NCI-H2107 (cell line): ENCODE results near the gene MIEF1.

ENCODE experiments used
- DNase-seq: peaks from one replicate; lab custom pipeline; 2025; lab: John Stamatoyannopoulos, UW

MIEF1 gene

DNA sequence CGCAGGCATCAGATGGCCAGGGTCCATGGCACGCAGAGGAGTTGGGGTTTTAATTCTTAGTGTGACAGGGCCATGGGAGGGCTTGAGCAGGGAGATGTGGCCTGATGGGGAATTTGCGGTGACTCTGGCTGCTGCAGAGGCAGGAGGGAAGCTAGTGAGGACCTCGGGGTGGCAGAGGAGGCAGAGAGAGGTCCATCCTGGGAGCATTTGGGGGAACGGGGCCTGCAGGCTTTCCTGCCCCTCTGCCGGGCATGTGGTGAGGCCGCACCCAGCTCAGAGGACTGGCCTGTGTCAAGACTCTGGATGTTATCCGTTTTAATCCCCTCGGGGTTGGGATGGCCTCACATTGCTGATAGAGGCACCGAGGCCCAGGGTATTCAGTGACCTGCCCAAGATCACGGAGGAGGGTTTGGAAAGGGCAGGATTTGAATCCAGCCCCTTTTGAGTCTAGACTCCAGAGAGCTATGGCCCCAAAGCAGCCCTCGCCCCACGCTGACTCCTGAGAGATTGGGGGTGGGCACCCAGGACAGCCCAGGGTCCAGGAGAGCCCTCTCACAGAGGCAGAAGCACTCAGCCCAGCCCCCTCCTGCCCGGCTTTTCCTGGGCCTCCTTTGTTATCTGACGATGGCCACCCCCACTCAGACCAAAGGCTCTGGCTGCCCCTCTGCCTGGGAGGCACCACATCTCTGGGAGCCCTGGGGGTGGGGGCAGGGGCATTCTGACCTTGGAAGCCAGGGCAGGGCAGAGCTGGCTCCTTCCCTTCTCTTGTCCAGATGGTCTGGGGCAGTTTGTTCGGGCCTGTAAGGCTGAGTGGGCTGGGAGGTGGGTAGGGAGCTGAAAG is 31.4 kb upstream of the MIEF1 start:
- no peak for DNase-seq

DNA sequence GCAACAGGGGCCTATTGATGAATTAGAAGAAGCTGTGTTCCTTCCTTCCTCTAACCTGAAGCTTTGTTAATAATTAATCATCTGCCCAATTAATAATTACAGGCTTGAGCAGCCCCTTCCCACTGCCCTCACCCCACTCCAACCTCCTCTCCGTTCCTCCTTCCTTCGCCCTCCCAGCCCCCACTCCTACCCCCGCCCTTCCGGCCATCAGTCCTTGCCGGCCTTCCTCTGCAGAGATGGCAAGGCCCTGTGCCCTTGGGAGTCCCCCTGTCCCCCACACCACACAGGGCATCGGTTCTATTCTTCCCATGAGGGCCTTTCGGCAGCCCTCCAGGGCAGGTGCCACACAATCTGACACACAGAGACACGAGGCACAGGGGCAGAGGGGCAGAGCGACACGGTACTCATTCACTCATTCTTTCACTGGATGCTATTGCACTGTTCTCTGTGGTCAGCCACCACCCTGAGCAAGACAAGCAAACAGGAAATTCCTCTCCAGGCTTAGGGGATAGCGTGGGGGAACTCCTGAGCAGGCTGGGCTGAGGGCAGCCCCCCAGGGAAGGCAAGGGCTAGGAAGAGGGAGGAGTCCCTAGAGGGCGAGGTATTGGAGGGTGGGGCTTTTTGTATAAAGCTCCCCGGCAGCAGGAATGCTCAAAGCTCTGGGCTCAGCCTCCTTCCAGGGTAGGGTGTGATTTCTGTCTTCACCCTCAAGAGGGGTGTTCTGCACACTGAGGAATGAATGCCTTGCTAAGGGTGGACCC is 30.5 kb upstream of the MIEF1 start:
- DNase-seq: no peak

DNA sequence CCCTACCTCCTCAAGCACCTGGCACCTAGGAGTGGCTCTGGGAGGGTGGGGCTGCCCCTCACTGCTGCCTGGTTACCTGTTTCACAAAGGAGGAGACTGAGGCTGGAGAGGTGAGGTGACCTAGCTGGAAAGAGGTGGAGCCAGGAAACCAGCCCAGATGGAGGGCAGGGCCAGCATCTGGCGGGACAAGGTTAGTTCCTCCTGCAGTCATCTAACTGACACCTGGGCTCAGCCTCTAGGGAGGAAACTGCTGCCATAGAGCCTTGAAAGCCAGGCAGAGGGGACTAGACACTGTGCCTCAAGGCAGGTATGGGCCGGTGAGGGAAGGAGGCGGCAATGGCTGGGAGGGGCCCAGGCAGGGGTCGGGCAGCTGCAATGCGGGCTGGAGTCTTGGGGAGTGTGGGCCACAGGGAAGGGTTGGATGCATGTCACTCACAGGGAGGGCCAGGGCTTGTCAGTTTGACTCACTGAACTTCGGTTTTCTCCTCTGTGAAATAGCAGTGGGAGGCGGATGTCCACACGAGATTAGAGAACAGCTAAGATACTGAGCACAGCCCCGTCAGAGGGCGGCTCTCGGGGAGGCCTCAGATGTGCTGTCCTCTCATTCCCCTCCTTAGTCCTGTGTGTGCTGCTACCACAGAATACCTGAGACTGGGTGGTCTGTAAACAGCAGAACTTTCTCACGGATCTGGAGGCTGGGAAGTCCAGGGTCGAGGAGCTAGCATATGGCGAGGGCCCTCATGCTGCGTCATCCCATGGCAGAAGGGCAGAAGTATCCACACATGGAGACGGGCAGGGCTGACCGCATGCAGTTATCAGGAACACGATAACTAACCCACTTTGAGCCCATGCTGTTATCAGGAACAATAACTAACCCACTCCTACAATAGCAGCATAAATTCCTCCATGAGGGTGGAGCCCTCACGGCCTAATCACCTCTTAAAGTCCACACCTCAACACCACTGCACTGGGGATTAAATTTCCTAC is 29.2 kb upstream of the MIEF1 start:
- no peak for DNase-seq

DNA sequence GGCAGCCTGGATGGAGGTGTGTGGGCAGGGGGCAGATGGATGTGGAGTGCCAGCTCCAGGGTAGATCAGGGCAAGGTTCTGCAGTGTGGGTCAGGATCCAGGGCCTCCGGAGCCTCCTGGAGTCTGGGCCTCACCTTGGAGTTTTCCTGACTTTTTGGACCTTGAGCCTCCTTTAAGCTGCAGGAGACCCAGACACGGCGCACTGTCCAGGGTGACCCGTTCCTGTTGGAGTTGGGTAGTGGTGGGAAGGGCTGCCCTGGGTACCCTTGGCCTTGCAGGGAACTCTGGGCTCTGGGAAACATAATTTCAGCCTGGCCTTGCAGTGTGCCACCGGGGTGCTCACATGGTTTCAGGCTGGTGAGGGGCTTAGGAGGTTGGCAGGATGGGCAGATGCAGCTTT is 28.2 kb upstream of the MIEF1 start:
- DNase-seq: no peak

DNA sequence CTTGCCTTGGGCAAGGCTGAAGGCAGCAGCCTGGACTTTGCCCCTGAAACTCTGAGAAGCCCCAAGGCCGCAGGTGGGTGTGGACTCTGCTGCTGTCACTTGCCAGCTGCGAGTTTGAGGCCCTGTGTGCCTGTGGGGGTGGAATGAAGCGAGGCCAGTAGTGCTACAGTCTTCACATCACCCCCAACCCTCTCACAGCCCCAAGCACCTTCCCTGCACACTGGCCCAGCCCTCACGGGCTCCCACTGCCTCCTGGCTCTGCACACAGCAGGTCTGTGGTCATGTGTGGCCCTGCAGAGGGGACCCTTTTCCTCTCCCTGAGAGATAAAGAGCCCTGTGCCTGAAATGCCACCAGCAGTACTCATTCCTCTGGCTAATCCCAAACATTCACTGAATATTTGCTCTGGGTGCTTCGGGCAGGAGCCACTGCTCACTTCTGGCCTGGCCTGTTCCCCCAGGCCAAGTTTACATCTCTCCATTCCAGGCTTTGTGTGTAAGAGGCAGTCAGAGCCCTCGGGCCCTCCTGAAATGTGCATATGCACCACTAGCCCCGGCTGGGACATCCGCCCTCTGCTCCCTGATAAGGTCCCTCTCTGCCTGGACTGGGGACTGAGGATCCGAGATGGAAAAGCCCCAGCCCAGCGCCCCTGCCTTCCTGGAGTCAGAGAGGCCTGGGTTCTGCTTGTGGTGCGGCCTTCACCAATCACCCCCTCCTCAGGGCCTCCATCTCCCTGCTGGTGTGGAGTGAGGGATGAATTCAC is 27.6 kb upstream of the MIEF1 start:
- no peak for DNase-seq

DNA sequence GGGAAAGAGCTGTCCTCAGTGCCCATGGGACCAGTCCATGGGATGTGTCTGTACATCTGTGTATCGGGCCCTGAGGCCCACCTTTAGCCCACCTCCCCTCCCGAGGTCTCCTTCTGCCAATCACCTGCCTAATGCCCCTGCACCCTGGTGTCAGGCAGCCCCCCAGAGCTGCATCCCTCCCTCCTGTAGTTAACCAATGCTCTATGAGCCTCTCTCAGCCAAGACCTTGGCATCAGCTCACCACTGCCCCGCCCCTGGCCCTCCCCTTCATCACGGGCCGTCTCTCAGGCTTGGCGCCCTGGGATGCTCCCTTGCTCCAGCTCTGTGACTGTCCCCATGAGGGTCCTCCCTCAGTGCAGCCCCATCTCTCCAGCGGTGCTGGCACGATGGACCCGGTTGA is 26.8 kb upstream of the MIEF1 start:
- no peak for DNase-seq

DNA sequence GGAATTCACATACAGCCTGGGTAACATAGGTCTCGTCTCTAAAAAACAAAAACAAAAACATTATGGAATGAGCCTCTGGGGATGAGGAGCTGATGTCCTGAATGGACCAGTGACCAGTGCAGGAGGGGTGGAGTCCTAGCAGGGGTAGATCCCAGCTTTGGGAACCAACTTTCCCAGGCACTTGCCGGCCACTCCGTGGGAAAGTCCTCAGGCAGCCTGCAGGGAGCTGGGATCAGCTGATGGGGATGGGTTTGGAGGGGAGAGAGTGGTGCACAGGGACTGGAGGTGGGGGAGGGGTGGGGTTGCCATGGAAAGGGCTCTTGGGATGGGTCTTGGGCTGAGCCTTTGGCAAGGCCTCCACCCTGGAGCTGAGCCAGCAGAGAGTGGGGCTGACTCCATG is 26.2 kb upstream of the MIEF1 start:
- DNase-seq: no peak

DNA sequence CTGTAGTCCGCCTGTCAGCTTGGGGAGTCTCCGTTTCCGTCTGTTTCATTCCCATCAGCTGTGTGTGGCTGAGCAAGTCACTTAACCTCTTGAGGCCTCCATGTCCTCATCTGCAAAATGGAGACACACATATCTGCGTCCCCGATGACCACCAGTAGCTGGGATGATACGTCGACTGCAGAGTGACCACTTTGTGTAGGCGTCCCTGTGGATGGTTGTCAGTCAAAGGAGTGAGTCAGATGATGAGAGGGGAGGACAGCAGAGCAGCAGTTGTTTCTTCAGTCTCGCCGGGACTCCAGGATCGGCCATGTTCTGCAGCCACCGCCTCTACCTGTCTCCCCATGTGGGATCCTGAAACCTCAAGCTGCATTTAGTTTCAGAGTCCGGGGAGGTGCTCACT is 25.4 kb upstream of the MIEF1 start:
- no peak for DNase-seq

DNA sequence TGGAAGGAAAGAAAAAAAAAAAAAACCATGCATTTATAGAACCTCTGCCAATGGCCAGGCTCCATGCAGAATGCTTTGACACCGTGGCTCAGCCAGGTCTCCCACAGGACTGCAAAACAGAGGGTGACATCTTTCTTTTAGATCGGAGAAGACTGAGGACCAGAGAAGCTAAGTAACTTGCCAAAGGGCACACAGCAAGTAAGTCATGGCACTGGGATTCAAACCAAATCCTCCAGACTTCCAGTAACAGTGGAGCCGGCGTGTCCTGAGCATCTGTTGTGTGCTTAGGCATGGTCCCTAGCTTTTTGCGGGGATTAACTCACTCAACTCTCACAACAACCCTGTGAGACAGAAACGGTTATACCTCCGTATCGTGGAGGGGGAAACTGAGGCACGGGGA is 24.5 kb upstream of the MIEF1 start:
- DNase-seq: no peak

DNA sequence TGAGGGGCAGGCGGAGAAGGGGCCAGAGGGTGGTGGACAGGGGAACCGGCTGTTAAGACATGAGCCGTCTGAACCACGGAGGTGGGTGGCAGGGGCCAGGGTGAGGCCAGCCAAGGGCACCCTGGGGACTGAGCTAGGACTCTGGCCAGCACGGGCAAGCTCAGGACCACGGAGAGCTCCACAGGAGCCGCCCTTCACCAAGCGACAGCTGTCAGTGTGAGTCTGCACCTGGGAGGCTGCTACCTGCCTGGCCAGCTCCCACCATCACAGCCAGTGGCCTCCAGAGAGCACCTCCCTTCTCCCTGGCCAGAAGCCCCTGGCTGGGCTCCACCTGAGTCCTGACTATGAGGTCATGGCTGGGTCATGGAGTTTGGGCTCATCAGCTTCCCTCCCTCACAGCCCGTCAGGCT is 23.6 kb upstream of the MIEF1 start:
- DNase-seq: no peak

DNA sequence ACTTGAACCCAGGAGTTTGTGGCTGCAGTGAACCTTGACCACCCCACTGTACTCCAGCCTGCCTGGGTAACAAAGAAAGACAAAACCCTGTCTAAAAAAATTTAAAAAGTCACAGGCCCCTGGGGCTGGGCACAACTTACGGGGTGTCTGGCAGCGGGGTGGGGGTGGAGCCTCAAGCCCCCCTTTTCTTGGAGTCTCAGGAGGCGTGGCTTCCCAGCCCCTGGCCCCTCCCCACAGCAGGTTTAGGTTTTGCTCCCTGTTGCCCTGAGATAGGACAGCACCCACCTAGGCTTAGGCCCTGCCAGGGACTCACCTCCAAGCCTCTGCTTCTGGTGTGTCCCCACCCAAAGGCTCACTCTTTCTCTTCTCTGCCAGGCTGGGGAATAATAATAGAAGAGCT is 22.8 kb upstream of the MIEF1 start:
- DNase-seq: no peak

DNA sequence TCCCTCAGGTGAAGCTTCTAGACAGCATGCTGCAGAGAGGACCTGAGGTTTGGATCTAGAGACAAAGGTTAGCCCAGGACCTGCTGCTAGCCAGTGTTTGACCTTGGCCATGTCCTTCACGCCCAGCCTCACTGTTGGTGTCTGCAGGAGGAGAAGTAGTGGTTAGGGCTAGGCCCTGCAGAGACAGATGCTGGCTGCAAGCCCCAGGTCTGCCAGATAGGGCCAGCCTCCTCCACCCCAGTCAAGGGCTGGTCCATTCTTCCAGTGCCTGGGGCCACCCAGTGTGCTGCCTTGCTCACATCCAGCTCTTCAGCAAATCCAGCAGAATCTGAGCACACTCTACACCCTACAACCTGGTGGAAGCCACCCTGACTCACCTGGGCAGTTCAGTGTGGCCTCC is 21.5 kb upstream of the MIEF1 start:
- no peak for DNase-seq

DNA sequence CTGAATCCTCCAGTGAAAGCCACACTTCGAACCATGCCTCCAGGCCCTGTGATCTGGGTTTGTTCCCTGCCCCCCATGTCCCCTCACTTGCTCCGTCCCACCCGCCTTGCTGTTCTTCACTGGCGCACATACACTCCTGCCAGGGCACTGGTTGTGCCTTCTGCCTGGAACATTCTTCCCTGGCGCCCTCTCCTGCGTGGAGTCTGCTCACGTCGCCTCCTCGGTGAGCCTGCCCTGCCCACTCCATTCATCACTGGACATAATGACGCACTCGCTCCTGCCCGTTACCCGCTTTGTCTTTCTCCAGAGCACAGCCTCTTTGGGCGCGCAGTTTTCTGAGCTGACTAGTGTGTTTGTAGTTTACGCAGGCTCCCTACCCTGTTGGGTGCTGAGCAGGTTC is 21.0 kb upstream of the MIEF1 start:
- no peak for DNase-seq

DNA sequence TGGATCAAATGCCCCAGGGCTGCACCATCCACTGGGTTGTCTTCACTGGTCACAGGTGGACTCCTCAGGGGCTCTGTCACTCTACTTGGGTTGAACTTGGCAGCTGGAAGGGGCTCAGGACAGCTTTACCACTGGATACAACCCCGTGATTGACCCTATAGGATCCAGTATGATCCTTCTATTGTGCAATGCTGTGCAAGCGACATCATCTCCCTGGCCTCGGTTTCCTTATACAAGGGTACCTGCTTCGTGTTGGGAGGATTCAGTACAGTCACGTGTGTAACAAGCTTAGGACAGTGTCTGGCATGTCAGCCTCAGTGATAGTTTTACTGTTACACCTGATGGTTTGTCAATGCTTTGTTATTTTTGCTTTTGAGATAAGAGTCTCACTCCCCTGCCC is 20.5 kb upstream of the MIEF1 start:
- DNase-seq: no peak

DNA sequence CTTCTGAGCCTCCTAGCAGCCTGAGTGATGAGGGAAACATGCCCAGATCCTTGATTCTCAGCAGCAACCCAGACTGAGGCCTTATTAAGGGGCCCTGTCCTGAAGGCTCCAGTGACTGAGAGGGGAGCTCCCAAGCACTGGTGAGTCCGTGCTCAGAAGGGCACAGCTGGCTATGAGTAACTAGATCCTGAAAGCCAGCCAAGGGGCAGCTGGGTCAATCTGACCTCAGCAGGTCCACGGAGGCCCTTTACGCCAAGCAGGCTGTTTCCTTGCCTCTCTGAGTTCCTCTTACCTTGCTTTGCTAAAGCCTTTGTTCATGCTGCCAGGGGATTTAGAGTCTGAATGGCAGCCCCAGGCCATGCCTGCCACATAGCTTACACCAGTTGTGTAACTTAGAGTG is 19.3 kb upstream of the MIEF1 start:
- no peak for DNase-seq

DNA sequence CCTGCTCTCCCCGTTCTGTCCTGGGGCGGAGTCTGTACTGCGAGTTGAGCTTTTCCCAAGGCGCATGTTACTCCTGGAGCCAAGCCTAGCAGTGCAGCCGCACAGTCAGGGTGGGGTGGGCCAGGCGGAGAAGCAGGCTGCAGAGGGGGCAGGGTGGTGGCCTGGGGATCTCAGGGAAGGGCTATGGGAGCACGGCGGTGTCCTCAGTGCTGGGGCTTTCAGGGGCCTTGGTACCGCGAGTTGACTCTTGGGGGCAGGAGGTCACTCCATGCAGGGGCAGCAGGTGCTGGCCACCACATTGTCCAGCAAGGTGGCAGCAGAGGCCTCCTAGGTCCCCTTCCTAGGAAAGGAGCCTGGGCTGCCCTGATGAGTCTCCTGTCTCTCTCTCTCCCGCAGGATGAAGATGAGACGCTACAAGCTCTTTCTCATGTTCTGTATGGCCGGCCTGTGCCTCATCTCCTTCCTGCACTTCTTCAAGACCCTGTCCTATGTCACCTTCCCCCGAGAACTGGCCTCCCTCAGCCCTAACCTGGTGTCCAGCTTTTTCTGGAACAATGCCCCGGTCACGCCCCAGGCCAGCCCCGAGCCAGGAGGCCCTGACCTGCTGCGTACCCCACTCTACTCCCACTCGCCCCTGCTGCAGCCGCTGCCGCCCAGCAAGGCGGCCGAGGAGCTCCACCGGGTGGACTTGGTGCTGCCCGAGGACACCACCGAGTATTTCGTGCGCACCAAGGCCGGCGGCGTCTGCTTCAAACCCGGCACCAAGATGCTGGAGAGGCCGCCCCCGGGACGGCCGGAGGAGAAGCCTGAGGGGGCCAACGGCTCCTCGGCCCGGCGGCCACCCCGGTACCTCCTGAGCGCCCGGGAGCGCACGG is 14.9 kb upstream of the MIEF1 start:
- DNase-seq: no peak

DNA sequence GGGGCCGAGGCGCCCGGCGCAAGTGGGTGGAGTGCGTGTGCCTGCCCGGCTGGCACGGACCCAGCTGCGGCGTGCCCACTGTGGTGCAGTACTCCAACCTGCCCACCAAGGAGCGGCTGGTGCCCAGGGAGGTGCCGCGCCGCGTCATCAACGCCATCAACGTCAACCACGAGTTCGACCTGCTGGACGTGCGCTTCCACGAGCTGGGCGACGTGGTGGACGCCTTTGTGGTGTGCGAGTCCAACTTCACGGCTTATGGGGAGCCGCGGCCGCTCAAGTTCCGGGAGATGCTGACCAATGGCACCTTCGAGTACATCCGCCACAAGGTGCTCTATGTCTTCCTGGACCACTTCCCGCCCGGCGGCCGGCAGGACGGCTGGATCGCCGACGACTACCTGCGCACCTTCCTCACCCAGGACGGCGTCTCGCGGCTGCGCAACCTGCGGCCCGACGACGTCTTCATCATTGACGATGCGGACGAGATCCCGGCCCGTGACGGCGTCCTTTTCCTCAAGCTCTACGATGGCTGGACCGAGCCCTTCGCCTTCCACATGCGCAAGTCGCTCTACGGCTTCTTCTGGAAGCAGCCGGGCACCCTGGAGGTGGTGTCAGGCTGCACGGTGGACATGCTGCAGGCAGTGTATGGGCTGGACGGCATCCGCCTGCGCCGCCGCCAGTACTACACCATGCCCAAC is 14.1 kb upstream of the MIEF1 start:
- no peak for DNase-seq

DNA sequence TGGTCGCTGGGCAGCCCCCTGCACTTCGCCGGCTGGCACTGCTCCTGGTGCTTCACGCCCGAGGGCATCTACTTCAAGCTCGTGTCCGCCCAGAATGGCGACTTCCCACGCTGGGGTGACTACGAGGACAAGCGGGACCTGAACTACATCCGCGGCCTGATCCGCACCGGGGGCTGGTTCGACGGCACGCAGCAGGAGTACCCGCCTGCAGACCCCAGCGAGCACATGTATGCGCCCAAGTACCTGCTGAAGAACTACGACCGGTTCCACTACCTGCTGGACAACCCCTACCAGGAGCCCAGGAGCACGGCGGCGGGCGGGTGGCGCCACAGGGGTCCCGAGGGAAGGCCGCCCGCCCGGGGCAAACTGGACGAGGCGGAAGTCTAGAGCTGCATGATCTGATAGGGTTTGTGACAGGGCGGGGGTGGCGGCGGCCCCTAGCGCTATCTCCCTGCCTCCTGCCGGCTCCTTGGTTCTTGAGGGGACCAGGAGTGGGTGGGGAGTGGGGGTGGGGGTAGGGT is 13.5 kb upstream of the MIEF1 start:
- no peak for DNase-seq
